Measurements from ENCODE around the gene TMEM232.
"Not testable (repeated sequence)": the region's sequence is repeated elsewhere in the genome, so short reads cannot be mapped to it uniquely, and the experiment has no call there.

TMEM232 gene

GRCh38 chr5:110618941-110619340 lies 107.5 kb downstream of the TMEM232 start:
- DNase-seq: no peak

GRCh38 chr5:110616009-110616408 lies 110.5 kb downstream of the TMEM232 start:
- DNase-seq: no peak

GRCh38 chr5:110612794-110613247 lies 113.7 kb downstream of the TMEM232 start:
- DNase-seq: no peak

GRCh38 chr5:110611817-110612216 lies 114.7 kb downstream of the TMEM232 start:
- DNase-seq: no peak

GRCh38 chr5:110594866-110595265 lies 131.6 kb downstream of the TMEM232 start:
- DNase-seq: no peak

- DNase-seq: no peak
These were observed 136.3 kb downstream of the TMEM232 start for GRCh38 chr5:110590187-110590586.

GRCh38 chr5:110588286-110588980 lies 138.0 kb downstream of the TMEM232 start:
- no peak for DNase-seq

GRCh38 chr5:110580625-110581024 lies 145.8 kb downstream of the TMEM232 start:
- DNase-seq: no peak

GRCh38 chr5:110572729-110573128 lies 153.7 kb downstream of the TMEM232 start:
- DNase-seq: no peak

GRCh38 chr5:110562191-110562590 lies 164.3 kb downstream of the TMEM232 start:
- no peak for DNase-seq

GRCh38 chr5:110561510-110561909 lies 165.0 kb downstream of the TMEM232 start:
- DNase-seq: no peak

GRCh38 chr5:110549301-110549700 lies 177.2 kb downstream of the TMEM232 start:
- no peak for DNase-seq

- no peak for DNase-seq
These were observed 178.3 kb downstream of the TMEM232 start for GRCh38 chr5:110548171-110548570.

- no peak for DNase-seq
These were observed 179.0 kb downstream of the TMEM232 start for GRCh38 chr5:110547495-110547894.

GRCh38 chr5:110545716-110546115 lies 180.8 kb downstream of the TMEM232 start:
- no peak for DNase-seq

GRCh38 chr5:110544603-110545002 lies 181.9 kb downstream of the TMEM232 start:
- DNase-seq: no peak

- no peak for DNase-seq
These were observed 183.5 kb downstream of the TMEM232 start for GRCh38 chr5:110542949-110543348.

- DNase-seq: no peak
These were observed 190.1 kb downstream of the TMEM232 start for GRCh38 chr5:110536120-110537115.

- not testable (repeated sequence) for DNase-seq
These were observed 191.3 kb downstream of the TMEM232 start for GRCh38 chr5:110535146-110535545.

GRCh38 chr5:110525762-110526161 lies 200.7 kb downstream of the TMEM232 start:
- DNase-seq: no peak

- no peak for DNase-seq
These were observed 209.1 kb downstream of the TMEM232 start for GRCh38 chr5:110517396-110517795.

- DNase-seq: no peak
These were observed 212.4 kb downstream of the TMEM232 start for GRCh38 chr5:110514030-110514429.

GRCh38 chr5:110512266-110512665 lies 214.2 kb downstream of the TMEM232 start:
- no peak for DNase-seq

GRCh38 chr5:110510146-110510545 lies 216.3 kb downstream of the TMEM232 start:
- DNase-seq: no peak

Measured in CD4-positive, alpha-beta T cell treated with Interleukin-6 for 4 hours (primary cell).